ENCODE results near the gene BAG5.
"Not testable (repeated sequence)": the region's sequence is repeated elsewhere in the genome, so short reads cannot be mapped to it uniquely, and the experiment has no call there.

Gene BAG5

DNA sequence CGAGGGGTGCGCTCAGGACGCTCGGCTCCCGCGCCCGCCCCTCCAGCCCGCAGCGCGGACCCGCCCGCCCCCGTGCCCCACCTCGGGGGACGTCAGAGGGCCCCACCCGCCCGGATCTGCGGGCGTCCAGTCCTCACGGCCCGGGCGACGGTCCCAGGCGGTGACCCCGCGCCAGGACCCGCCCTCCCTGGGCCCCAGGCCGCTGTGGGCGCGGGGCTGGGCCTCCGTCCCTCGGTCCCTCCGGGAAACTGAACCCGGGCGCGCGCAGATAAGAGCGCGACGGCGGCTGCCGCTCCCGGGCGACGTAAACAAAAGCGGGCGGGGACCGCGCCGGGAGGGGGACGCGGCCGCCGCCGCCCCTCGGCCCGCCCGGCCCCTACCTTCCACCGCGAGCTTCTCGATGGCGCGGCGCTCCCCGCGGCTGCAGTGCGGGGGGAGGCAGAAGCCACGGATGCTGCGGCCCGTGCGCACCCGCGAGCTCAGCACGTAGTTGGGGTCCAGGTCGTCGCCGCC, 41.0 kb downstream of the BAG5 start:
- no peak for DNase-seq

DNA sequence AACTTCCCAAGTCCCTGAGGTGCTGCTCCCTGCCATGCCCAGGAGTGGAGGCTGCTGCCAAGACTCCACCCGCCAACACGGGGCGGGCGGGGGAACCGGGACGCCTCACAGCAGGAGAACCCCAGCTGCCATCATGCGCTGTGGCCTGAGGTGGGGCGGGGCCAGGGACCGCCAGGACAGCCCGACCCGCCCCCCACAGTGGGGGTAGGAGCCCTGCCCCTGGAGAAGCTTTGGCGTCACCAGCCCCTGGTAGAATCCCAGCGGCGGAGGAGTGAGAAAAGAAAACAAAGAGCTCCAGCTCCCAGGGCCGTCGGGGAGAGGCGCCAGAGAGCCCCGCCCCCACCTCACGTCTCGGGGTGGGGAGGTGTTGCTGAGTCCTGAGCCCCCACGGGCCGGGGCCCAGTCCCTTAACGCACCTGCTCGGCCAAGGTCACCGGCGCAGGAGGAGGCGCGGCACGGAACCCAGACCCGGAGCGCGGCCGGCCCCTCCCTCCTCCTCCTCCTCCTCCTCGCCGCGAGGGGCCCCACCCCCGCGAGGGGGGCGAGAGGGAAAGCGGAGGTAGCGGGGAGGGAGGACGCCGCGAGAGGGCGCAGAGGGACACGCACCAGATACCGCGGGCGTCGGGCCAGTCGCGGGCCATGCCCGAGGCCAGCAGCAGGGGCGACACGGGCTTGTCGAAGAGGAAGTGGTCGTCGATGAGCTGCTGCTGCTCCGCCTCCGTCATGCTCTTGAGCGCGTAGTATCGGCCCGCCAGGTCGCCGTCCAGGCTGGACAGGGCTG, 41.6 kb downstream of the BAG5 start:
- DNase-seq, result peak; percentile 43

DNA sequence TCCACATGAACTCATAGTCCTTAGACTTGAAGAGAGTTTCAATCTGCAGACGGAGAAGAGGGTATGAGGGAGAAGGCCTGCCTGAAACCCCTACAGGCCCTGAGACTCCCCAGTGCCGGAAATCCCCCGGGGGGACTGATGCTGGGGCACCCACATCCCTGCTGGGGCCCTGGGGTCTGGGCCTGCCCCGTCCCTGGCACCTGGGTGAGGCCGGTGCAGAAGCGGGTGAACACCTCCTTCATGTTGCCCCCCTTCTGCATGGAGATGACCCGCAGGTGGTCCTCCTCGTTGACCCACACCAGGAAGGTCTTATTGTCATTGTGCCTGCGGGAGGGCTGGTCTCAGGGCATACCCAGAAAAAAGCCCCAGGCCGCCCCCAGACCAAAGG, 42.2 kb downstream of the BAG5 start:
- DNase-seq, result no peak

- DNase-seq, result no peak
Measured at GRCh38 chr14:103519837-103520212, 42.6 kb downstream of the BAG5 start.

GRCh38 chr14:103519043-103519836, 43.2 kb downstream of the BAG5 start:
- DNase-seq, result no peak

GRCh38 chr14:103518422-103519042, 43.9 kb downstream of the BAG5 start:
- DNase-seq, result no peak

DNA sequence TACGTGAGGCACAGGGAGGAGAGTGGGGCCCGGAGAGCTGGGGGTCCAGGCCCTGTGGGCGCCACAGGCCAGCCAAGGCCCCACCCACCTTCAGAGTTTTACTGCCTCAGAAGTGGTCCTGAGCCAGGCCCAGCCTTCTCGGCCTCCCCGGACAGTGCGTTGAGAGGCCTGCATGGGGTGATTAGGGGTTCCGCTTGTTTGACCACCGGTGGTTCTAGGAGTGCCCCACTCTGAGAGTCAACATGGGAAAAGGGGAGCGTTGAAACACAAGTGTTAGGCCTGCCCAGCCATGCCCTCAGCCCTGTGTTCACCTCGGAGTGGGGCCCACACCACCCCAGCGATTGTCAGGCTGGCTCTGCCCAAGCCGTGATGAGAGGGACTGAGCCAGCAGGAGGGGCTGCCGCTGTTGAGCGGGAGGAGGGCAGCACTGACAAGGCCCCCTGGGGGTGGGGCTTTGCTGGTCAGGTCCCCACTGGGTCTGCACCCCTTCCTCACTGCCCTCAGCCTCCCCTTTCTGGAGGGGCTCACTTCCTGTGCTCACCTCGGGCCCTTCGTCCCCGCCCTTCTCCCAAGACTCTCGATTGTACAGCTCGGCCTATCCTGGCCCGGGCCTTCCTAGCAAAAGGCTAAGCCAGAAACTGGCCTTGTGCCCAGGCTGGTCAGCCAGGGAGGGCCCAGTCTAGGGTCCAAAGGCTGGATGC, 44.6 kb downstream of the BAG5 start:
- DNase-seq, result no peak

DNA sequence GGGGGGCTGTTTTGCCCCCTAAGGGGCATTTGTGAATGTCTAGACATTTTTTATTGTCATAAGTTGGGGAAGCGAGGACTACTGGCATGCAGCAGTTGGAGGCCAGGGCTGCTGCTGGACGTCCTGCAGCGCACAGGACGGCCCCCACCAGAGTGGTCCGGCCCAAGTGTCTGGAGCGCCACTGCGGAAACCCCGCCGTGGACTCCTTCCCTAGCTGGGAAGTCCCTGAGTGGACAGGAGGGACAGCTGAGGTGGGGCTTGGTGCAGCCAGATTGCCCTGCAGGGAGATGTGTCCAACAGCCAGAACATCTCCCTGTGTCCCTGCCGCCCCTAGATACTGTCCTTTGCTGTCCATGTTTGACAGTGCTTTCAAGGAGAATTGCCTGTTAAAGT, 45.3 kb downstream of the BAG5 start:
- no peak for DNase-seq

DNA sequence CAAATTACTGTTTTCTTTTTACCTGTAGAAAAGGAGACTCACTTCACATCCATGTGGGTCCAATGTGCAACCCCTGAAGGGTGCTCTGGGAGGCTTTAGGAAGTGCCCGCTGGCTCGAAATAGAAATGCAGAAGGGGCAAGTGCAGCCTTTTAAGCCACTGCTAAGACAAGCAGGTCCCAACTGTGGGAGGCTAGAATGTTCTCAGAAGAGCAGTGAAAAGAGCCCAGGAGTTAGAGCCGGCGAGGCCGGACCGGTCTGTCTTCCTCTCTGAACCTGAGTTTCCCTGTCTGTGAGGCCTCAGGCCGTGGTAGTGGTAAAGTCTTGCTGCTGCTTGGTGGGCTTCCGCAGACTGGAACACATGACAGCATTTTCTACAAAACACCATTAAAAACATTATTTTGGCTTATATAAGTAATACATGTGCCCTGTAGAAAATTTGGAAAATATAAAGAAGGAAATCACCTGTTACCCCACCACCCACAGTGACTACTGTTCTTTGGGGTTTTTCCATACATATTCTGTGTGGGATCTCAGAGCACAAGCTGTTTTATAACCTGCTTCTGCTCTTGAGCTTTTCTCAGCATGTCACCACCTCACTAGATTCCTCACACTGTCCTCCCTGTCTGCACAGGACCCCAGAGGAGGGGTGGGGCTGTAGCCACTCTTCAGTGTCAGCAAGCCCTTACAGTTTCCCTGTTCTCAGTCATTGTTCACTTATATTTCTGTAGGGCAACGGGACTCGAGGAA, 45.9 kb downstream of the BAG5 start:
- no peak for DNase-seq

DNA sequence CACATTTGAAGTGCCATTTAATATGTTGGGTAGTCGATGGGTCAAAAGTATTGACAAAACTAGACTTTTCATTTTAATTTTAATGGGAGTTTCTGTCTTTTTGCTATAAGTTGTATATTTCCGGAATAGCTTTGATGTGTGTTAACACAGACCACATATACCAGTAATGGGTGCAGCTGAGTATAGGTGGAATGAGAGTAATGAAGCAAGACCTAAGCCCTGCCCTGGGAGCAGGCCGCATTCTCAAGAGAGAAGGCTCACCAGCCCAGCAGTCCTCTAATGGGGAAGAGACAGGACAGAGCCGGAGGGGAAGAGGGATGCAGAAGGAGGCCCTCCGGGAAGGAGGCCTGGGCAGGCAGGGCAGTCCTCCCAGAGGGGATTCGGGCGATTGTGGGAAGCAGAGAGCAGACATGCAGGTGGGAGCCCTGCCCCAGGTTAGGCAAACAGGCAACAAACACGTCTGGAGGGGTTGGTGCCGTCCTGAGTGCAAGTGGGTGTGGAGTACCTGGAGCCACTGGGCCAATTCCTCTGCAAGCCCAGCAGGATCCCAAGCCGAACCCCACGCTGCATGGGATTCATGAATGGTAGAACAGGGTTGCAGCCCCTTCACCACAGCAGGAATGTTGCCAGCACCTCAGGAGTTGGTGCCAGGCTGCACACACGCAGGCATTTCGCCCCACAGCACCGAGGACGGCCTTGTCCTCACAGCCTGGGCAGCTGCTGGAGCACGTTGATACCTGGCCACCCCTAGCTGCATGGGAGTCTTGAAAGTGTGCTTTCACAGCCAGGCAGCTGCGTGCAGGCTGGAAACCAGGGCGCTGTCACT, 47.6 kb downstream of the BAG5 start:
- DNase-seq, result no peak

- no peak for DNase-seq
Measured at GRCh38 chr14:103512701-103513611, 49.5 kb downstream of the BAG5 start.

DNA sequence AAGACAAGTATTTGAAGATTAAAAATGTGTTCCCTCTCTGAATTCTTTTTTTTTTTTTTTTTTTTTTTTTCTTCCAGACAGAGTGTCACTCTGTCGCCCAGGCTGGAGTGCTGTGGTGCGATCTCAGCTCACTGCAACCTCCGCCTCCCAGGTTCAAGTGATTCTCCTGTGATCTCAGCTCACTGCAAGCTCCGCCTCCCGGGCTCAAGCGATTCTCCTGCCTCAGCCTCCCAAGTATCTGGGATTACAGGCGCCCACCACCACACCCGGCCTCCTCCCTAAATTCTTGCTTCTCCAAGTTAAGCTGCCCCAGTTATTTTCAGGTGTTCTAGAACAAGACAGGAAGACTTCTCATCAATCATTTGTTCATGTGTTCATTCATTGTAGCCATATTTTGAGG, 50.3 kb downstream of the BAG5 start:
- DNase-seq, result not testable (repeated sequence)

DNA sequence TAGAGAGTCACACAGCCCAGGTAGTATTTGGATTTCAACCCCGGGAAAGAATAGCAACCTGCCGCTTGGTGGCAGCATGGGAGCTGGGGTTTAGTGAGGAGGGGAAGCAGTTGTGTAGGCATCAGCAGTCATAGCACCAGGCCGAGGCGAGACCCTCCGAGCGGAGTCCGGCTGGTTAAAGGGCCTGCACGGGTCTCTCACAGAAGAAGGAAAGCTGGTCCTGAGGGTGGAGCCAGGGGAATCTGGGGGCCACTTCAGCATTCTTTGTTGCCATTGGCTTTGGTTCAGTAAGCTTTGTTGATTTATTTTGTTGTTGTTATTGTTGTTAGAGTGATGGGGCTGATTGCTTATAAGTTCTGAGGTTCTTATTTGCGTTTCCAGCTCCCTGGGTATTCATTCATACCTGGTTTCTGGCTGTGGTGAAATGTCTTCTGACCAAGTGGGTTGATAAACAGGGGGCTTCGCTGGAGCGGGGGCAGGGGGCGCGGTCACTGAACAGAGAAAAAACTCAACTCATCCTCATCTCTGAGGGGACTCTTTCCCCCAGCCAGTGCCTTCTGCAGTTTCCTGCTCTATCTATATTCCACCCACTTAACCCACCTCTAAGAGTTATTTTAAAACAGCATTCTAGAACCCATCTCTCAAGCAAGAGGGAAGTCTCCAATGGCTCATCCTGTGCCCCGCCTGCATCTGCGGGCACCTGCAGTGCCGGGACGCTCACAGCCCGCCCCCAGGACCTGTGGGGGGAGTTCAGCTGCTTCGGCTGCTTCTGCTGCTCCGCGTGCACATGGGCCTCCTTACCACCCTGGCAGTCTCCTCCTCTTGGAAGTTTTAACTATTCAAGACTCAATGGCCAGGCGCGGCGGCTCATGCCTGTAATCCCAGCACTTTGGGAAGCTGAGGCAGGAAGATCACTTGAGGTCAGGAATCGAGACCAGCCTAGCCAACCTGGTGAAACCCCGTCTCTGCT, 51.4 kb downstream of the BAG5 start:
- DNase-seq, result no peak

- DNase-seq, result no peak
Measured at GRCh38 chr14:103509864-103510723, 52.4 kb downstream of the BAG5 start.

DNA sequence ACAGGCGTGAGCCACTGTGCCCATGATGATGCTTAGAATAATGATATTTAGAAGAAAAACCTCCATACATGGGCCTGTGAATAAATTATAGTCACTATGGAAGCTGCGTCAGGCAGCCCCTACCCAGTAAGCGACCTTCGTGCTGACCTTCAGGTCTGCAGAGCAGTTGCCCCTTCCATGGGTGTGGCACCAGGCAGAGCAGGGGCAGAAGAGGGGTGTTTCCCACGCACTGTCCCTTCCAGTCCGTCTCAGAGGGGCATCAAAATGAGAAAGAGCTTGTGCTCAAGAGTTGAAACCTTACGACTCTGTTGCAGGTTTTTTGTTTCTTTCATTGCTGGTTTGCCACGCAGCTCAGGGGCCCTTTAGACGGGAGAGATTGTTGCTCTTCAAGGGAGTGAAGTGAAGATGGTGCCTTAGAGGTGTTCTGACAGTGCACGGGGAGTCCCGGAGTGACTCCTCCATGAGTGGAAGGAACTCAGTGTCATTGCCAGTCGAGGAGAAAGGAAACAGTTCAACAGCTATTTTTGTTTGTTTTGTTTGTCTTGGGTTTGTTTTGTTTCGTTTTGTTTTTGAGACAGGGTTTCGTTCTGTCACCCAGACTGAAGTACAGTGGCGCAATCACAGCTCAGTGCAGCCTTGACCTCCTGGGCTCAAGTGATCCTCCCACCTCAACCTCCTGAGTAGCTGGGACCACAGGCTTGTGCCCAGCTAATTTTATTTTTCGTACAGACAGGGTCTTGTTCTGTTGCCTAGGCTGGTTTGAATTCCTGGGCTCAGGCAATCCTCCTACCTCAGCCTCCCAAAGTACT, 53.7 kb downstream of the BAG5 start:
- DNase-seq, result no peak

DNA sequence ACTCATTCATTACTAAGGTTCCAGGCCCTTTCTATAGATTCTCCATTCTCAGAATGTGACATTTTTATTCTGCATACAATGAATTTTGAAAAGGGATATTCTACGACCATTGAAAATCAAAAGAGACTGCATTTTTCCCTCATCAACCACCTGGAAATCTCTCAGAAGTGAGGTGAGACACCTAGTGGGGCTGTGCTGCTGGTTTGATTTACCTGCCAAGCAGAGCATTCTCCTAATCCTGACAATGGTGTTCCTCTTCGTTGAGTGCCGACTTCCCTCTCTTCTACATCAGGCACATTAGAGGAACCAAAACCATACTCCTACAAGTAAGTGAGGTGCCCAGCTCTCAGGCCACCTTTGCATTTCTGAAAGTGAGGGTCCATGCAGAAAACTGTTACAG, 54.7 kb downstream of the BAG5 start:
- DNase-seq, result no peak

Data from HCEC 1CT (cell line).